T-helper 1 cell treated with Interleukin-12 subunit alpha and Interleukin-12 subunit beta and Interleukin-4 antibody, amounts not matched to agents 30 ng/mL and 1 ng/mL, for 36 hours (primary cell): ENCODE results near the gene INPP5A. TPM values are rescaled to one million over a fixed set of nuclear protein-coding genes. Genes with fewer than 3 reads are reported as not detected.

Experiments
- intact Hi-C: fragments of 100-400 bp; cut with micrococcal nuclease; formaldehyde crosslinking; loops from one replicate; pipeline ENCODE4 v1.15.1; 2024
- total RNA-seq: library from RNA; stranded (reverse); gene quantifications from 2 replicates; pipeline ENCODE4 v1.2.3, GENCODE V29; 2022

Gene INPP5A
- total RNA-seq, 1 donor from 2014 or later: 19.0 TPM

DNA sequence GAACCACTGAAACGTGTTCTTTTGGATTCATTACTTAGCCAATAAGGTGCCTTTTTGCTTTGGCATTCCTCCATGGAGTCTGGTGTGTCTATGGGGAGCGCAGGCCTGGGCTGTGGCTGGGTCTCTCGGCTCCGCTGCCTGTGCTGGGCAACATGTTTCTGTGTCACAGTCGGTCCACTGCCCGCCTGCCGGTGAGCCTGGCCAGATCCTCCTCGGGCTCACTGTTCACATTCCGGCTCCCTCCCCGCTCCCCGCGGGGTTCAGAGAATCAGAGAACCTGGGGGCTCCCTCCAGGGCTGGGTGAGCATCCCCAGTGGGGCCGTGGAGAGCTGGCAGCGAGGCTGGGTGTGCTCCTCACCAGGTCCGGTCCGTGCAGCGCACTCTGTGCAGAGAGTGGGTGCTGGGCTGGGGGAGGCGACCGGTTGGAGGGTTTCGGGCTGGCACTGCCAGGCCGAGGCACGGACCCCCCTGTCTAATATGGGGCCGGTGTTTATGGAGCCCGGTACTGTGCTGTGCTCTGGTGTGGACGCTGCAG, 70.4 kb downstream of the INPP5A start:
- intact Hi-C loops: no loop called here

DNA sequence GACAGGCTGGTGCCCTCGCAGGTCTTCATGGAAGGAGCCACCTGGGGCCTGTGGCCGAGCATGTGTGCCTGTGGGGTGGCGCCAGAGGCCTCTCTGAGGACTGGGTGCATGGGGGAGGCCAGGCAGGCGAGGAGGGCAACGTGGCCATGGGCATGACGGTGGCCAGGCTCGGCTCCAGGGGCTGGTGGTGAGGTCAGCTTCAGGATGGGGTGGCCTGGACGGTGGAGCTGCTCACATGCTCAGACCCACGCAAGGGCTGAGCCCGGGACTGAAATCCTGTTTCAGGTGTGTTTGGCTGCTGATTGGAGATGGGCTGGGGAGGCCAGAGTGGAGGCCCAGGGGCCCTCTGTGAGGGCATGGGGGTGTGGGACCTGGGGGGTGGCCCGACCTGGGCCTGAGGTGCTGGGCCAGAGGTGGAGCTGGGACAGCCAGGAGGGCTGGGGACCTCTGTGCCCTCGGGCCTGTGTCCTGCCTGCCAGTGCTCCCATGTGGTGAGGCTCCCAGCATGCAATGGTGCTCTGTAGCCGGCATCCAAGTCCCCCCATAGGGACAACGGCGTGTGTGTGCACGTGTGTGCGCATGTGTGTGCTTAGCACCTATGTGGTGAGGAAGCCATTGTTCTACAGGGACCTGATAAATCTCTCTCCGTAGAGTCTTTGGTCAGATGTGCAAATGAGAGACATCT, 71.1 kb downstream of the INPP5A start:
- intact Hi-C loops: no loop called here

DNA sequence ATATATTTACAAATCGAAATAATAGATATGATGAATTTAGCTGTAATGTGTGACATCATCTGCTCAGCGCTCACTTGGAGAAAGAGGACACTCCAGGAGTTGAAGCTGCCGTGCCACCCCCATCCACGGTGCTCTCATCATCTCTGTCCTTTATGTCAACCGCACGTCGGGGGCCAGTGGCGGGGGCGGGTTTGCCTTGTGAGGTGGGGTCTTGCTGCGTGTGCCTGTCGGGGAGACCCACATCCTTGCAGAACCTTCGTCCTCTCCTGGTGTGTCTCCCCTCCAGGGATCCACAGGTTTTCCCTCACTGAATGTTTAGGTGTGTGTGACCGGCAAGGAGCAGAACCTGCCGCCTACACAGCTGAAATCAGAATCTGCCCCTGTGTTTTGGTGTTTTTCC, 71.6 kb downstream of the INPP5A start:
- intact Hi-C loops: no loop called here

DNA sequence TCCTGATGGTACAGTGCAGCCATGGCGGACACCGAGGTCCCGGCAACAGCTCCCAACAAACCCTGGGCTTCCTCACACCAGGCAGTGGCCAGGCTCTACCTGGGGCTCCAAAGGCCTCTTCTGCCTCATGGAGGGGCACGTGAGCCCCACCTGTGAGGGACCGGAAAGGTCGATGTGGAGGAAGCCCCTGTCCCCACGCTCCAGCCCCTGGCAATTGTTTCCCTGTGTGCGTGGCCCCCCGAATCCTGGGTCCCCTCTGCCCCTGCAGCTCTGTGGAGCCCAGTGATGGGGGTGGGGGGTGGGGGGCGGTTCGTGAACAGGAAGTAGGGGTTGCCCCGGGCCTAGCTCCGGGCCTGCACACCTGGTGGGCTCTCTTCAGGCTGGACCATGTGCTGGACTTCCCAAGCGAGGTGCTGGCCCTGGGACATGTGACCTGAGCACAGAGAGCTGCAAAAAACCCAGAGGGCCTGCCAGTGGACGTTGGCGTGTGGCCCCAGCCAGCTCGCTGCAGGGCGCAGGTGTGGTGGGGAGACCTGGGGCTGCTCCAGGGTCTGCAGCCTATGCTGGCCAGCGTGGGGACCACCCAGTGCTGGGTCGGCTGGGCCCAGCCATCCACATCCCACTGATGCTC, 72.6 kb downstream of the INPP5A start:
- intact Hi-C loops: no loop called here

DNA sequence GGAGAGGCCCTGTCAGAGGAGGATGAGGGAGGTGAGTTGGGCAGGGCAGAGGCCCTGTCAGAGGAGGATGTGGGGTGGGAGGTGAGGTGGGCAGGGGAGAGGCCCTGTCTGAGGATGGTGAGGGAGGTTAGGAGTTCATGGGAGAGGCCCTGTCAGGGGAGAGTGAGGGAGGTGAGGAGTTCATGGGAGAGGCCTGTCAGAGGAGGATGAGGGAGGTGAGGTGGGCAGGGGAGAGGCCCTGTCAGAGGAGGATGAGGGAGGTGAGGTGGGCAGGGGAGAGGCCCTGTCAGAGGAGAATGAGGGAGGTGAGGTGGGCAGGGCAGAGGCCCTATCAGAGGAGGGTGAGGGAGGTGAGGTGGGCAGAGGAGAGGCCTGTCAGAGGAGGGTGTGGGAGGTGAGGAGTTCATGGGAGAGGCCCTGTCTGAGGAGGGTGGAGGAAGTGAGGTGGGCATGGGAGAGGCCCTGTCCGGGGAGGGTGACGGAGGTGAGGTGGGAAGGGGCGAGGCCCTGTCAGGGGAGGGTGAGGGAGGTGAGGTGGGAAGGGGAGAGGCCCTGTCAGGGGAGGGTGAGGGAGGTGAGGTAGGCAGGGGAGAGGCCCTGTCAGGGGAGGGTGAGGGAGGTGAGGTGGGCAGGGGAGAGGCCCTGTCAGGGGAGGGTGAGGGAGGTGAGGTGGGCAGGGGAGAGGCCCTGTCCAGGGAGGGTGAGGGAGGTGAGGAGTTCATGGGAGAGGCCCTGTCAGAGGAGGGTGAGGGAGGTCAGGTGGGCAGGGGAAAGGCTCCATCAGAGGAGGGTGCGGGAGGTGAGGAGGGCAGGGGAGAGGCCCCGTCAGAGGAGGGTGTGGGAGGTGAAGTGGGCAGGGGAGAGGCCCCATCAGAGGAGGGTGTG, 73.7 kb downstream of the INPP5A start:
- intact Hi-C loops: no loop called here

DNA sequence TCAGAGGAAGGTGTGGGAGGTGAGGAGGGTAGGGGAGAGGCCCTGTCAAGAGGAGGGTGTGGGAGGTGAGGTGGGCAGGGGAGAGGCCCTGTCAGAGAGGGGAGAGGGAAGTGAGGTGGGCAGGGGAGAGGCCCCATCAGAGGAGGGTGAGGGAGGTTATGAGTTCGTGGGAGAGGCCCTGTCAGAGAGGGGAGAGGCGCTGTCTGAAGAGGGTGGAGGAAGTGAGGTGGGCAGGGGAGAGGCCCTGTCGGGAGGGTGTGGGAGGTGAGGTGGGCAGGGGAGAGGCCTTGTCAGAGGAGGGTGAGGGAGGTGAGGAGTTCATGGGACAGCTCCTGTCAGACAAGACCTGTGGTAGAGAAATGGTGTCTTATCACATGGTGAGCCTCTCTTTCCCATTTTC, 74.4 kb downstream of the INPP5A start:
- intact Hi-C loops: no loop called here

DNA sequence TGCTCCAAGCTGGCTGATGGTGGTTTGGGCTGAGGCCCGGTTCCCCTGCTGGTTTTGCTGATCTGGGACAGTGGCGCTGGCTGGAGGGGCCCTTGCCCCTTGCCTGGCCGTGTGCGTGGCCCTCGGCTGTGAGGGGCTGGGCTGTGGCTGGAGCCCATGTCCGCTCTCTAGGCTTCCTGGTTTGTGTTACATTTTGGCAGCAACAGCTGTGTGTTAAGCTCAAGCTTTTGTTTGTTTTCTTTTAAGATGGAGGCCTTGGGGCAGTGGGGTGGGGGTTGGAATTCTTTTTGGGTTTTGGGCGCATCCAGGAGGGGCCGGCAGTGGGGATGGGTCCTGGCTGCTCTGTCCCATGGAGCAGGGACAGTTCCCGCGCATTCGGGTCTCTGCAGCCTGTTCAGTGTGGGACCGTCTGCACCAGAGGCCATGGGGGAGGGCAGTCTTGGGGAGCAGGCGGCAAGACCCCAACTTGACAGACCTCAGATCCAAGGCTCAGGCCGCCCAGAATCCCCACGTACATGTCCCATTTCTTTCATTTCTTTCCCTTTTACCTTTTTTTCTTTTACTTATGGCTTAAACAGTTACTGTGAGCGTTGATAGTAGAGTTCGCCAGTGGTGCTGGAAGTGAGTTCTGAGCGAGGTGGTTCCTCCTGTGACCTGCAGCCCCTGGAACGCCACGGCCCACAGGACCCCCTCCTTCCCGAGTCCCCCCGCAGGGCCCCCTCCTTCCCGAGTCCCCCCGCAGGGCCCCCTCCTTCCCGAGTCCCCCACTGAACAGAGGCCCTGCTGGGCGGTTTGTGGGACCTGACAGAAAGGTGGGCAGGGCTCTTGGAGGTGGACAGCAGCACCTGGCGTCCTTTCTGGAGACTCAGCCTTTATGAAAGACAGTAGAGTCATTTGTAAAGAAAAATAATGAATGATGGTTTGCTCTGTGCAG, 75.3 kb downstream of the INPP5A start:
- intact Hi-C loops: no loop called here

DNA sequence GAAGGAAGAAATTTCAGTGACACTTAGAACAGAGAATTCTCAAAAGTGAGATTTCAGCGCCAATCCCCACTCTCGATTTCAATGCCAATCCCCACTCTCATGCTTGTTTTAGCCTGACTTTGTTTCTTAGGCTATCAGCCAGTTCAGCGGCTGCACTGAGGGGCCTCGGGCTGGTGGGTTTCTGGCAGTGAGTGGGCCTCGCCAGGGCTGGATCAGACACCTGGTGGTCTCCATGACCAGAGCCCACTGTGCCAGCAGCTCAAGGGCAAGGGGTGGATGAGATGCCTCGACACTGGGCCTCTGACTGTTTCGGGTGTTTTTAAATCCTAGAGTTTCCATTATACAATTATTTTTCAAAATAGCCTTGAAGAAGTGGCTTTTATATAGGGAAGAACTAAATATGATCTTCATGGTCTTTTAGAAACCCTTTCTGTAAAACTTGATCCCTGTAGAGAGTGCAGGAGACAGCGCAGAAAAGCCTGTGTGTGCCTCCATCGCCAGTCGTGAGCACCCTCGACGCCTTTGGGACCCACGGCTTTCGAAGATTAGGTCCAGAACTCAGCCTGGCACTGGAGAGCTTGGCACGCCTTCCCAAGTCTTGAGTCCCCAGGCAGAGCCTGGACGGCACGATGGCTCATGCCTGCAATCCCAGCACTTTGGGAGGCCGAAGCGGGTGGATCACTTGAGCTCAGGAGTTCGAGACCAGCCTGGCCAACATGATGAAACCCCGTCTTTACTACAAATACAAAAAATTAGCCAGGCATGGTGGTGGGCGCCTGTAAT, 76.2 kb downstream of the INPP5A start:
- intact Hi-C loops: no loop called here

DNA sequence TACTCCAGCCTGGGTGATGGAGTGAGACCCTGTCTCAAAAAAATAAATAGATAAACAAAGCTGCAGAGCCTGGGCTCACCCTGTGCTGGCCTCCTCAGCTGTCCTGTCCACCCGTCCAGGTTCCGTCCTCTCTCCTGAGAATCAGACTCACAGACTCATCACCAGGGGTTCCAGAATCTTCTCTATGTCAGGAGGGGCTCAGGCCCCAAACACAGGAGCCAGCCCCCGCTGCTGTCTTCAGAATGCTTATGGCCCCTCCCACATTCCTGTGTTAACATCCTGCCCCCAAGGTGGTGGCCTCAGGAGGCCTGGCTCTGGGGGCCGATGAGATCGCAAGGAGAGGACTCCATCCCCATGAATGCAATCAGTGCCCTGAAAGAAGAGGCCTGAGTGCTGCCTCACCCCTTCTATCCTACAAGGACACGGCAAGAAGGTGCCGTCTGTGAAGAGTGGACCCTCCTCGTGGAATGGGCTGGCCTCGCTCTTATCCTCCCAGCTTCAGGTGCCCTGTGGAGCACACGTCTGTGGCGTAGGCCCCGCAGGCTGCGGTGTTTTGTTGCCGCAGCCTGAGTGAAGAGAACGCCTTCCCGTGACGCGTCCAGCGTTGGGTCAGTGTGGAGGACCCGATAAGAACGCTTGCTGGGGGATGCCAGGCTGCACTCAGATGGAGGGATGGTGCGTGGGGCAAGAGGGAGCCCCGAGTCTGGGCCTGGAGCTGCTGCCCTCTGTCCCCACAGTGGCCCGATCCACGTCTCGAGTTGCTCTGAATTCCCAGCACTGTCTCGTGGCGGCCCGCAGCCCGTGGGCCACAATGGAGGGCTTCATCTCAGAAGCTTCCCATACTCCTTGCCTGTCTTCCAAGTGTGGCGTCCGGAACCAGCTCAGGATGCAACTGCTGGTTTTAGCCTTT, 77.1 kb downstream of the INPP5A start:
- intact Hi-C loops: loop anchor here (5.0 kb wide), 1 partner anchor 37 kb away; no protein-coding TSS in a partner anchor

DNA sequence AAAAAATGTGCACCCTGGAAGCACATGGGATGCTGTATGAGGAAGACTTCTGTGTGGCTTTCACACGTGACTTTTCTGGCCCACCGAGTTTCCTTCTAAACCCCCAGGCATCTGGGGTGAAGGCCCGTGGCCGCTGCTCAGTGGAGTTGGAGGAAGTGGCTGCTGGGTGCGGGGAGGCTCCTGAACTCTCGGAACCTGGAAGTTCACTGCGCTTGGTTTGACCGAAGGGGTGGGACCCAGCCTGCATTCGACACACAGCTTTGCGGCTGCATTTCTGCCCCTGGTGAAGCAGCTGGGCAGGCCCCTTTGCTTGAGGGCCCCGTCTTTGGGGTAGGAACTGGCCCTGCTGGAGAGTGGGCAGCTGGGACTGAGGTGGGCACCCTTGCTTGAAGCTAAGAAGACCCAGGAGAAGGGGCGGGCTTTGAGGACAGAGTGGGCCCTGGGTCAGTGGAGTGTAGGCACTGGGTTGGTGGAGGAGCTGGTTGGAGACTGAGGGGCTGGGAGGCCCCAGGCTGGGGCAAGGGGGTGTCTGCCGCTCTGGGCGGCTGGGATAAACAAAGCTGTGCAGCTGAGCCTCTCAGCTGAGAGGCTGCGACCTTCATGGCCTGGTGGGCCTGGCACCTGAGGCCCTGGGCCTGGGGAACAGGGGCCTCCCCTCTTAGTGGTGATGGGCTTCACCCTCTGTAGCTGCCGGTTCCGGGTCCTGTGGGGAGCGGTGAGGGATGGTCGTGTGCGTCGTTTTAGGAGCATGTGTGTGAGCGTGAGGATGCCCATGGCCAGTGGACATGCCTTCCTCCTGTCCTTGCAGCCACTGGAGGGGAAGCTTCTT, 78.0 kb downstream of the INPP5A start:
- intact Hi-C loops: loop anchor here (1.0 to 5.0 kb wide), 3 partner anchors 27 to 78 kb away; partner anchors contain the start of gene INPP5A

DNA sequence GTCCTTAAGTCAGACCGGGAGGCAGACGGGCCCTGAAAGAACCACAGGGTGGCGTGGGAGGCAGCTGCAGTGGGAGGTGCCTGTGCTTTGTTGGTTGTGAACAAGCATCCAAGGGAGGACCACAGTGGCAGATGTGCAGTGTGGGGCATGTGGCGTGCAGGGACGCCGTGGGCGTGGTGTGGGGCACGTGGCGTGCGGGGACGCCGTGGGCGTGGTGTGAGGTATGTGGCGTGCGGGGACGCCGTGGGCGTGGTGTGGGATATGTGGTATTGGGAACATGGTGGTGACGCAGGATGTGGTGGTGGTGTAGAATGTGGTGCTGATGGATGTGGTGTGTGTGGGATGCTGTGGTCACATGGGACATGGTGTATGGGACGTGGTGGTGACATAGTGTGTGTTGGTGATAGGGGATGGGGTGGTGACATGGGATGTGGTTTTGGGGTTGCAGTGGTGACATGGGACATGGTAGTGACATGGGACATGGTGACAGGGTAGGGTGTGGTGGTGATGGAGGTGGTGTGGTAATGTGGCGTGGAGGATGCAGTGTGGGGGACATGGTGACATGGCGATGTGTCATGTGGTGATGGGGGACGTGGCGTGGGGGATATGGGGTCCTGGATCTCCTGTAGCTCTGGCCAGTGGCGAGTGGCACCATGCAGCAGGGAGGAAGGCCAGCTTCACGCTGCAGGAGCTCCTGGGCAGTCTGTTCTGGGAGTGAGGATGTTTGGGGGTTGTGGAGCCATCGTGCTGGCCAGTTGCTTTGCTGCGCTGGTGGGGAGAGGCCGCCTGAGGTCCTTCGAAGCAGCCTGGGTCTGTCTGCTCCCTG, 78.8 kb downstream of the INPP5A start:
- intact Hi-C loops: loop anchor here (1.0 to 5.0 kb wide), 3 partner anchors 28 to 79 kb away; partner anchors contain the start of gene INPP5A

DNA sequence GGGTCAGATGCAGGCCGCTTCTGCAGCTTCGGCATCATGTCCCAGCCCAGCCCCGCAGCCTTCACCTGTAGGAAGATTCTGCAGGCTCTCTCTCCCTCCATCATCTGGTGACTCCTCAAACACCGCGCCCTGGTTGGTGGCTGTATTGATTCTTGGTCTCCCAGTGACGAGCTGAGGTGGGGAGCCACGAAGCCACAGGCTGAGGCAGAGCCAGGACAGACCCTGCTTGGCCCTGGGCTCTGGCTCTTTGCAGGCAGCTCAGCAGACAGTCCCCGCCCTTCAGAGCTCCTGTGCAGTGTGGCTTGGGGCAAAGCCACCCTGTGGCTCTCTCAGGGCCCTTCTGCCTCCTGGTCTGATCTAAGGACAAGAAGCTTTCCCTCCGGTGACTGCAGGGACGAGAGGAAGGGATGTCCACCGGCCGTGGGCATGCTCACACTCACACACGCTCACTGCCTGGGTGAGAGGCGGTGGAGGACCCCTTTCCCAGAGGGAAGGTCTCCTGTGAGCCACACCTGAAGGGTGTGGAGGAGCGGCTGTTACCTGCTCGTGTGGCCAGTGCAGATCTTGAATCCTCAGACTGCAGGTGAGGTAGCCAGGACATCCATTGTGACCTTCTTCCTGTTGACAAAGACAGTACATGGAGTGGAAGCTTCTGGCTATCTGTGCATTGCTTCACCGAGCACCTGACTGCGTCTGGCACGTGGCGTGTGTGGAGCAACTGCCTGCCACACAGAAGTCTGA, 79.6 kb downstream of the INPP5A start:
- intact Hi-C loops: loop anchor here (1.0 to 5.0 kb wide), 3 partner anchors 29 to 80 kb away; partner anchors contain the start of gene INPP5A

DNA sequence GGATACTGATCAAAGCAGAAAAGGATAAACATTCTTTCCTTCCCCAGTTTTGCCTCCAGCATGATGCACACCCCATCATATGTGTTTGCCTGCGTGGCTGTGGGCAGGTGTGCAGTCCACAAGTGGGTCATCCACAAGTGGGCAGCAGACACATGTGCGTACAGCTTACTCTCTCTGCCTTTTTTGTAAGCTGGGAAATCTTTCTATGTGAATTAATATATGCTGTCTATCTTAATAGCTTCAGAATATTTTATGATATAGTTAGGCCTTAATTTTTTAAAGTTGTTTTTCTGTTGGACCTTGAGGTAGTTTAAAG, 80.1 kb downstream of the INPP5A start:
- intact Hi-C loops: loop anchor here (5.0 kb wide), 1 partner anchor 40 kb away; no protein-coding TSS in a partner anchor

DNA sequence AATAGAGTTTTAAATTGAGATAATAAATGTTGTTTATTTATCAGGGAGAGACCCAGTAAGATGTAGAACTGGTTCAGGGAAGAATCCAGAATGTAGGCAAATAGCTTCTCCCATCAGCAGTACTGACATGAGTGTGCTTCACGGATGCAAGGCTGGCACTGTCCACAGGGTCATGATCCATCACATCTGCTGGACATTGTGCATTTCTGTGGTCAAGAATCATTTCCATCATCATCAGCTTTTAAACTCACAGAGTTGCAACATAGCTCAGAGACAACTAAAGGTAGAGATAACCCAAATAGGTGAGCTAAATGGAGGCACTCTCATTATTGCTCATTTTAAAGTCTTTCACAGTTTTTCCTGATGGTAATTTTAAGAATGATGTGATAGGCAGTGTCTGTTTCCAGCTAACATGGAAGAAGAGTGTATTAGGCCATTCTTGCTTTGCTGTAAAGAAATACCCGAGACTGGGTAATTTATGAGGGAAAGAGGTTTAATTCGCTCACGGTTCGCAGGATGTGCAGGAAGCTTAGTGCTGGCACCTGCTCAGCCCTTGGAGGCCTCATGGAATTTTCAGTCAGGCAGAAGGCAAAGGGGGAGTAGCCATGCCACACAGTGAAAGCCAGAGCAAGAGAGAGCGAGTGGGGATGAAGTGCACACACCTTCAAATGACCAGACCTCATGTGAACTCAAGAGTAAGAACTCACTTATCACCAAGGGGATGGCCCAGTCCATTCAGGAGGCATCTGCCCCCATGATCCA, 80.8 kb downstream of the INPP5A start:
- intact Hi-C loops: loop anchor here (5.0 kb wide), 1 partner anchor 41 kb away; no protein-coding TSS in a partner anchor

DNA sequence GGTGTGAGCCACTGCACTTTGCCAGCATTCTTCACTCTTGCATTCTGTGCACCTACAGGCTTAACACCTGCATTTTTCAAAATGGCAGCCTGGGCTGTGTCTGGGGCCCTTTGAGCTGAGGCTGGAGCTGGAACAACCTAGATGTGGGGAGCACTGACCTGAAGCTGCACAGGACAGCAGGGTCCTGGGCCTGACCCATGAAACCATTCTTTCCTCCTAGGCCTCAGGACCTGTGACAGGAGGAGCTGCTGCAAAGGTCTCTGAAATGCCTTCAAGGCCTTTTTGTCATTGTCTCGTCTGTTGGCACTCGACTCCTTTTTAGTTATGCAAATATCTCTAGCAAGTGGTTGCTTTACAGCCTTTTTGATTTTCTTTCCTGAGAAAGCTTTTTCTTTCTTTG, 82.3 kb downstream of the INPP5A start:
- intact Hi-C loops: loop anchor here (5.0 kb wide), 1 partner anchor 43 kb away; no protein-coding TSS in a partner anchor
